BE2C (cell line): ENCODE measurements around the gene HACE1.
"Not testable (repeated sequence)": the region's sequence is repeated elsewhere in the genome, so short reads cannot be mapped to it uniquely, and the experiment has no call there.

Experiments used
- DNase-seq: peaks from one replicate; pipeline ENCODE4 v3.0.0-alpha.2; 2020
- H3K27me3 ChIP-seq: fragments of 250-450 bp; sonication (Bioruptor Pico); 2 replicates; pipeline ENCODE4 v1.5.1; 2020; ENCODE audit warnings: mild to moderate bottlenecking
- H3K36me3 ChIP-seq: fragments of 250-450 bp; sonication (Bioruptor Pico); 2 replicates; pipeline ENCODE4 v1.5.1; 2020; ENCODE audit warnings: mild to moderate bottlenecking
- H3K4me1 ChIP-seq: fragments of 250-450 bp; sonication (Bioruptor Pico); 2 replicates; pipeline ENCODE4 v1.5.1; 2020
- H3K4me3 ChIP-seq: 2 replicates; pipeline ENCODE4 v1.5.1; 2011; ENCODE audit warnings: low read depth, low read length
- H3K9me3 ChIP-seq: fragments of 250-450 bp; sonication (Bioruptor Pico); 2 replicates; pipeline ENCODE4 v1.5.1; 2020
- TF ChIP-seq, protein P1 (sequence below): IDR thresholded peaks from 2 replicates; pipeline ENCODE4 v1.5.1; 2012; ENCODE audit warnings: mild to moderate bottlenecking, low read depth, low read length

The HACE1 gene

DNA sequence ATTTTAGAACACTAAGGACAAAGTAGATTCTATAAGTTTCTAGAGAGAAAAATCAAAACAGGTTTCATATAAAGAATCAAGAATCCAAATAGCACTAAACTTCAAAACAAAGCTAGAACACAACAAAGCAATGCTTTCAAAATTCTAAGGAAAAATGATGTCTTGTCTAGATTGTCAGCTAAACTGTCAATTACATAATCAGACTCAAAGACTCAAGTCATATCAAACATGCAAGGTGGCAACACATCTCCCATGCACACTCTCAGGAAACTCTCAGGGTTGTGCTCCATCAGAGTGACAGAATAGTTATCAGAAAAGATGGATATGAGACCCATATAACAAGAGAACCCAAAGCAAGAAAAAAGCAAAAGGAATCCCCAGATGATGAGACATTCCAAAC, 23.9 kb downstream of the HACE1 start:
- TF ChIP-seq, protein P1, sequence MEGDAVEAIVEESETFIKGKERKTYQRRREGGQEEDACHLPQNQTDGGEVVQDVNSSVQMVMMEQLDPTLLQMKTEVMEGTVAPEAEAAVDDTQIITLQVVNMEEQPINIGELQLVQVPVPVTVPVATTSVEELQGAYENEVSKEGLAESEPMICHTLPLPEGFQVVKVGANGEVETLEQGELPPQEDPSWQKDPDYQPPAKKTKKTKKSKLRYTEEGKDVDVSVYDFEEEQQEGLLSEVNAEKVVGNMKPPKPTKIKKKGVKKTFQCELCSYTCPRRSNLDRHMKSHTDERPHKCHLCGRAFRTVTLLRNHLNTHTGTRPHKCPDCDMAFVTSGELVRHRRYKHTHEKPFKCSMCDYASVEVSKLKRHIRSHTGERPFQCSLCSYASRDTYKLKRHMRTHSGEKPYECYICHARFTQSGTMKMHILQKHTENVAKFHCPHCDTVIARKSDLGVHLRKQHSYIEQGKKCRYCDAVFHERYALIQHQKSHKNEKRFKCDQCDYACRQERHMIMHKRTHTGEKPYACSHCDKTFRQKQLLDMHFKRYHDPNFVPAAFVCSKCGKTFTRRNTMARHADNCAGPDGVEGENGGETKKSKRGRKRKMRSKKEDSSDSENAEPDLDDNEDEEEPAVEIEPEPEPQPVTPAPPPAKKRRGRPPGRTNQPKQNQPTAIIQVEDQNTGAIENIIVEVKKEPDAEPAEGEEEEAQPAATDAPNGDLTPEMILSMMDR = no peak
- H3K27me3 ChIP-seq = no peaks in the 10 kb centered on the region
- H3K4me1 ChIP-seq = no peaks in the 10 kb centered on the region
- H3K4me3 ChIP-seq = no peak overlapping the region
- no peak for DNase-seq
- H3K36me3 ChIP-seq = peaks cover 8% of the 10 kb centered on the region; the same call in 1 of the 2 replicates
- no peaks in the 10 kb centered on the region for H3K9me3 ChIP-seq

- DNase-seq = no peak
- H3K9me3 ChIP-seq = no peaks in the 10 kb centered on the region
- peaks cover 11% of the 10 kb centered on the region; the same call in 1 of the 2 replicates for H3K36me3 ChIP-seq
- no peaks in the 10 kb centered on the region for H3K27me3 ChIP-seq
- TF ChIP-seq, protein P1 = no peak
- no peaks in the 10 kb centered on the region for H3K4me1 ChIP-seq
- no peak overlapping the region for H3K4me3 ChIP-seq
These were observed 30.3 kb downstream of the HACE1 start for GRCh38 chr6:104829183-104829958.

DNA sequence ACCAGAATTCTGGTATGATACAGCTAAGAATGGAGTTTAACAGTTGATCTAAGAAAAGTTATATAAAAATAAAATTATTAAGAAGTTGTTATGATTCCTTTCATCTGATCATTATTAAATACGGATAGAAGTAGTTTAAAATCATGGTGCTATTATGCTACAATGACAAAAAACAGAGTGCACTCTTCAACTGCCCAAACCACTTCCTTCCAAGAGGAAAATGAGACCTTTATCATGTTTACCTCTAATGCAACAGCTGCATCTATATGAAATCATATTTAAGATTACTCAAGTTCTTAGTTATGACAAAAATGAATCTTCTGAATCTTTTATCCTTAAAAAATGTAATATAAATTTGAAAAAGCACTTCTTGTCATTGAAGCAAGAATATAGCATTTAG, 31.2 kb downstream of the HACE1 start:
- Histone ChIP-seq H3K36me3 (peaks cover 9% of the 10 kb centered on the region; the same call in 1 of the 2 replicates), H3K4me1 (no peaks in the 10 kb centered on the region), H3K27me3 (no peaks in the 10 kb centered on the region), H3K4me3 (no peak overlapping the region), H3K9me3 (no peaks in the 10 kb centered on the region)
- DNase-seq = no peak
- TF ChIP-seq, protein P1 = no peak

- H3K4me1 ChIP-seq, H3K9me3 ChIP-seq, H3K36me3 ChIP-seq, H3K4me3 ChIP-seq, H3K27me3 ChIP-seq, DNase-seq: not testable (repeated sequence)
These were observed 38.9 kb downstream of the HACE1 start for GRCh38 chr6:104820820-104821219.

DNA sequence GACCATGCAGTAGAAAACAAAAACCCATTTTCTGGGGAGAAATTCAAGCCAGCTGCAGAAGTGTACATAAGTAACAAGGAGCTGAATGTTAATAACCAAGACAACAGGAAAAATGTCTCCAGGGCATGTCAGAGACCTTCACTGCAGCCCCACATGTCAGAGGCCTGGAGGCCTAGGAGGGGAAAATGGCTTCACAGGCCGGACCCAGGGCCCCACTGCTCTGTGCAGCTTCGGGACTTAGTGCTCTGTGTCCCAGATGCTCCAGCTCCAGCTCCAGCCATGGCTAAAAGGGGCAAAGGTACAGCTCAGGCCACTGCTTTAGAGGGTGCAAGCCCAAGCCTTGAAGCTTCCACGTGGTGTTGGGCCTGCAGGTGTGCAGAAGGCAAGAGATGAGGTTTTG, 43.6 kb downstream of the HACE1 start:
- TF ChIP-seq, protein P1 = no peak
- Histone ChIP-seq H3K4me1 (no peaks in the 10 kb centered on the region), H3K4me3 (no peak overlapping the region), H3K36me3 (no peaks in the 10 kb centered on the region), H3K9me3 (no peaks in the 10 kb centered on the region), H3K27me3 (no peaks in the 10 kb centered on the region)
- DNase-seq = no peak

DNA sequence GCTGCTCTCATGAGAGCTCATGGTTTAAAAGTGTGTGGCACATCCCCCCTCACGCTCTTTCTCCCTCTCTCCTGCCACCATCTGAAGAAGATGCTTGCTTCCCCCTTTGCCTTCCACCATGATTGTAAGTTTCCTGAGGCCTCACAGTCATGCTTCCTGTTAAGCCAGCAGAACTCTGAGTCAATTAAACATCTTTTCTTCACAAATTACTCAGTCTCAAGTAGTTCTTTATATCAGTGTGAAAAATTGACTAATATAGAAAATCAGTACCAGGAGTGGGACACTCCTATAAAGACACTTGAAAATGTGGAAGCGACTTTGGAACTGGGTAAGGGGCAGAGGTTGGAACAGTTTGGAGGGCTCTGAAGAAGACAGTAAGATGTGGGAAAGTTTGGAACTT, 45.0 kb downstream of the HACE1 start:
- H3K4me1 ChIP-seq = no peaks in the 10 kb centered on the region
- H3K4me3 ChIP-seq = no peak overlapping the region
- H3K27me3 ChIP-seq = no peaks in the 10 kb centered on the region
- no peaks in the 10 kb centered on the region for H3K36me3 ChIP-seq
- TF ChIP-seq, protein P1 = no peak
- H3K9me3 ChIP-seq = no peaks in the 10 kb centered on the region
- no peak for DNase-seq
